Epithelial cell of alveolus of lung (primary cell): Measurements from ENCODE around the gene ZER1. TPM values are rescaled to one million over a fixed set of nuclear protein-coding genes. Genes with fewer than 3 reads are reported as not detected.

Source experiments
- total RNA-seq: library from RNA; depleted of rRNA; stranded (reverse); fragments of >200 nt; gene quantifications from 2 replicates; pipeline ENCODE4 v1.2.1, GENCODE V29; 2015

Gene ZER1
- total RNA-seq = 20.2 and 56.1 TPM in 2 replicates

GRCh38 chr9:128771745-128772519, at the start of gene ZER1:
Gene ZER1, minus strand, starts transcription at chr9:128771927. Its CDS starts 16,362 bp downstream, at chr9:128755565.

GRCh38 chr9:128818099-128818838, 46.5 kb upstream of the ZER1 start, which contains the start of gene ENDOG:
Gene ENDOG, plus strand, starts transcription at chr9:128818500. Its CDS starts 185 bp downstream, at chr9:128818685.

GRCh38 chr9:128786681-128787601, 15.2 kb upstream of the ZER1 start, which contains the start of gene TBC1D13:
Gene TBC1D13, plus strand, starts transcription at chr9:128787253. Its CDS starts 101 bp downstream, at chr9:128787354.

GRCh38 chr9:128723866-128724743, 47.6 kb downstream of the ZER1 start, which contains the start of gene ZDHHC12:
Gene ZDHHC12, minus strand, starts transcription at chr9:128724127. Its CDS starts 34 bp downstream, at chr9:128724093.

GRCh38 chr9:128702445-128702948, 69.2 kb downstream of the ZER1 start, which contains the start of gene PKN3:
Gene PKN3, plus strand, starts transcription at chr9:128702503. Its CDS starts 413 bp downstream, at chr9:128702916.

GRCh38 chr9:128688501-128689292, 83.0 kb downstream of the ZER1 start, which contains the start of gene SET:
Gene SET, plus strand, starts transcription at chr9:128689222. Its CDS starts 361 bp downstream, at chr9:128689583.

Other genes starting within 250 kb of the ZER1 start
- 178 and 200 TPM in 2 replicates for gene SPTAN1, start 219.3 kb downstream of the ZER1 start, total RNA-seq
- 33.4 and 73.4 TPM in 2 replicates for gene DYNC2I2, start 115.1 kb downstream of the ZER1 start, total RNA-seq
- 180 and 256 TPM in 2 replicates for gene SET, start 82.7 kb downstream of the ZER1 start, total RNA-seq
- 3.0 and 4.8 TPM in 2 replicates for gene PKN3, start 69.4 kb downstream of the ZER1 start, total RNA-seq
- 54.7 and 68.9 TPM in 2 replicates for gene ZDHHC12, start 47.8 kb downstream of the ZER1 start, total RNA-seq
- 9.7 and 20.6 TPM in 2 replicates for gene TBC1D13, start 15.3 kb upstream of the ZER1 start, total RNA-seq
- gene ENDOG, start 46.6 kb upstream of the ZER1 start, total RNA-seq = 16.2 and 31.7 TPM in 2 replicates
- 11.1 and 24.4 TPM in 2 replicates for gene SPOUT1, start 57.9 kb upstream of the ZER1 start, total RNA-seq
- gene KYAT1, start 110.0 kb upstream of the ZER1 start, total RNA-seq = 9.3 and 15.1 TPM in 2 replicates
- 37.4 and 53.9 TPM in 2 replicates for gene LRRC8A, start 110.2 kb upstream of the ZER1 start, total RNA-seq
- 11.9 and 16.9 TPM in 2 replicates for gene PHYHD1, start 149.1 kb upstream of the ZER1 start, total RNA-seq
- 28.2 and 30.3 TPM in 2 replicates for gene DOLK, start 175.7 kb upstream of the ZER1 start, total RNA-seq
- 30.1 and 40.9 TPM in 2 replicates for gene NUP188, start 175.8 kb upstream of the ZER1 start, total RNA-seq